ENCODE results near the gene CEND1. TPM values are rescaled to one million over a fixed set of nuclear protein-coding genes. Genes with fewer than 3 reads are reported as not detected.

Gene CEND1
- total RNA-seq, 1 donor from 2014 or later, result 0.27 TPM

DNA sequence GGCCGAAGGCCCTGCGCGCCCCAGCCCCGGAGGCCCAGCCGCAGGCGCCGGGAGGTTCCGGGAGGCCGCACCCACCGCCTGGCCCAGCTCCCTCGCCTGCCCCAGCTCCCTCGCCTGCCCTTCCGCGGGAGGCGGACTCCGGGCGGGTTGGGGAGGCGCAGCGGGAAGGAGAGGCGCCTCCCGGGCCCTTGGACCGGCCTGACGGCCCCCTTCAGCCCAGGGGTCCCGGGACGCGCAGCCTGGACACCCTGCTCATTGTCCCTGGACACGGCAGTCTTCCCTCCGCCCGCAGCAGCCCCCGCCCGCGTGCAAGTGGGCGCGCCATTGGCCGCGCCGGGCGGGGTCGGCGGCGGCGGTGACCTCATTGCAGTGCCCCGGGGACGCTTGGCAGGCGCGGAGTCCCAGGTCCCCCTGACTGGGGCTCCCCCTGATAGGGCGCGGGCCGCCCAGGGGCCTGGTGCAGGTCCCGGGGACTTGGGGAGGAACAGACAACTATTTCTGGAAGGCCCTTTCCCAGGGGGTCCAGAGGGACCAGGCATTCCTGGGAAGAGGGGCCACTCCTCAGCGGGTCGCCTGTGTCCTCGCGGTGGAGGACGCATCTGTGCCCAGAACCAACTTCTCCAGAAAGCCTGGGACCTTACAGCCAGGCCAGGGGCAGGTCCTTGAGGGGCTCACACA, 43.4 kb upstream of the CEND1 start:
- DNase-seq (ENCODE audit: extremely low spot score, unreplicated experiment), result no peak
- TF ChIP-seq CTCF (IDR thresholded peaks at IDR 0.05), result no peak
- Mint-ChIP-seq H3K9me3 (ENCODE audit: unreplicated experiment) (no peaks in the 10 kb centered on the region), H3K4me1 (ENCODE audit: unreplicated experiment) (peaks cover 57% of the 10 kb centered on the region), H3K27me3 (ENCODE audit: unreplicated experiment) (no peaks in the 10 kb centered on the region), H3K27ac (ENCODE audit: unreplicated experiment) (peak overlapping the region; percentile 90), H3K4me3 (ENCODE audit: unreplicated experiment) (peak overlapping the region; percentile 78), H3K36me3 (ENCODE audit: unreplicated experiment) (no peaks in the 10 kb centered on the region)

DNA sequence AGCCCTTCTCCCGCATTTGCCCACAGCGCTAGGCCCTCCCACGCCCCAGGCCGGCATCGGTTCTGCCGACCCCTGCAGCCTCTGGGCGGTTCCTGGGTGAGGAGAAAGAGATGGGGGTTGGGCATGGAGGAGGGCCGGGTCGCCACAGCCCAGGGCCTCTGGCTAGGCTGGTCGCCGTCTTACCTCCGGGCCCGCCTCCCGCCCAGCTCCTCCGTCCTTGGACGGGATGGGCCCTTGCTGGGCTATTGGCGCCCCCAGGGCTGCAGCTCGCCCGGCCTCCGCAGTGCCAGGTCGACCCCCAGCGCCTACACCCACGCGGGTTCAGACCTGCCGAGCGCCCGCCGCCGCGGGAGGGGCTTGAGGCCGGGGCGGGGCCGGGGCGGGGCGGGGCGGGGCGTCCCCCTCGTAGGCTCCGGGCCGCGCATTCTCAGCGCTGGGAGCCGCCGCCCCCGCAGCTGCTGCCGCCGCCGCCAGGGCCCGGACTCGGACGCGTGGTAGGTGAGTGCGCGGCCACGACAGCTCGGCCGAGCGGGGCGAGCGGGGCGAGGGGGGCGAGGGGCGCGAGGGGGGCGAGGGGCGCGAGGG, 42.7 kb upstream of the CEND1 start, which contains the start of gene CD151:
CD151 (plus strand) TSS at position 424 of the 585 bp plus-strand sequence. CDS start 3,118 bp downstream, outside the sequence.
- H3K27me3 Mint-ChIP-seq (ENCODE audit: unreplicated experiment), result no peaks in the 10 kb centered on the region
- no peaks in the 10 kb centered on the region for H3K9me3 Mint-ChIP-seq (ENCODE audit: unreplicated experiment)
- H3K4me3 Mint-ChIP-seq (ENCODE audit: unreplicated experiment), result peak within 1 kb of the TSS; percentile 78
- H3K4me1 Mint-ChIP-seq (ENCODE audit: unreplicated experiment), result peaks cover 61% of the 10 kb centered on the region
- TF ChIP-seq CTCF (IDR thresholded peaks at IDR 0.05), result no peak
- no peak for DNase-seq (ENCODE audit: extremely low spot score, unreplicated experiment)
- no peaks in the 10 kb centered on the region for H3K36me3 Mint-ChIP-seq (ENCODE audit: unreplicated experiment)
- peak within 1 kb of the TSS; percentile 90 for H3K27ac Mint-ChIP-seq (ENCODE audit: unreplicated experiment)

DNA sequence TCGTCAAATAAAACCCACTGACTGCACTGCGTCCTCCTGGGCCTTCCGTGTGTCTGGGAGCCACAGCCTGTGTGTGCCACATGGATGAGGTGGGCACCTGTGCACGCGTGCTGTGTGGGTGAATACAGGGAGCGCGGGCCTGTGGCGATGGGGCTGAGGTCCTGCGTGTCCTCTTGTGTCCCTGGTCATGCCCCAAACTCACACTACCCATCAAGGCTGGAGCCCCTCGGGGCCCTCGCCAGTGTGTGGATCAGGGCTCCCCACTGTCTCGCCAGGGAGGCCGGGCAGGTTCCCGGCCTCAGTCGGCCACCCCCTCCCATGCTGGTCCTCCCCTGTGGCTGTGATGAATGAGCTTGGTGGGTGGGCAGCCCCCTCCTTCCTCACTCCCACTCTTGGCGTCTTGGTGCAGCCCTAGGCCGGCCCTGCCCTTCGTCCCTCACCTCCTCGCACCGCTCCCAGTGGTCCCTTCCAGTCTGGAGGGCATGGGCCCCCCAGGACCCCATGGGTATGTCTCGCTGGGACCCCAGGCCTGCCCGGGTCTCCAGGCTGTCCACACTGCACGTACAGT, 42.2 kb upstream of the CEND1 start:
- no peak for TF ChIP-seq CTCF (IDR thresholded peaks at IDR 0.05)
- Mint-ChIP-seq H3K27ac (ENCODE audit: unreplicated experiment) (peak overlapping the region; percentile 57), H3K4me3 (ENCODE audit: unreplicated experiment) (peak overlapping the region; percentile 62), H3K4me1 (ENCODE audit: unreplicated experiment) (peaks cover 63% of the 10 kb centered on the region), H3K36me3 (ENCODE audit: unreplicated experiment) (no peaks in the 10 kb centered on the region), H3K9me3 (ENCODE audit: unreplicated experiment) (no peaks in the 10 kb centered on the region), H3K27me3 (ENCODE audit: unreplicated experiment) (no peaks in the 10 kb centered on the region)
- no peak for DNase-seq (ENCODE audit: extremely low spot score, unreplicated experiment)

- no peak for TF ChIP-seq CTCF (IDR thresholded peaks at IDR 0.05)
- H3K4me1 Mint-ChIP-seq (ENCODE audit: unreplicated experiment), result peaks cover 67% of the 10 kb centered on the region
- peak overlapping the region; percentile 23 for H3K27ac Mint-ChIP-seq (ENCODE audit: unreplicated experiment)
- H3K4me3 Mint-ChIP-seq (ENCODE audit: unreplicated experiment), result peak overlapping the region; percentile 62
- no peak for DNase-seq (ENCODE audit: extremely low spot score, unreplicated experiment)
- no peaks in the 10 kb centered on the region for H3K36me3 Mint-ChIP-seq (ENCODE audit: unreplicated experiment)
- H3K27me3 Mint-ChIP-seq (ENCODE audit: unreplicated experiment), result no peaks in the 10 kb centered on the region
- H3K9me3 Mint-ChIP-seq (ENCODE audit: unreplicated experiment), result no peaks in the 10 kb centered on the region
These were observed 41.4 kb upstream of the CEND1 start for GRCh38 chr11:831118-831864.
